Neural cell (in vitro differentiated cells): ENCODE measurements around the gene P3H2.

ENCODE experiments used
- EZH2 ChIP-seq: fragments of 200-600, 300-800 bp; shearing (Covaris generic), sonication (generic); IDR thresholded peaks from 2 replicates; pipeline ENCODE4 v1.6.1; 2014; ENCODE audit warnings: antibody characterized with exemption, low read length, borderline replicate concordance, mild to moderate bottlenecking; ENCODE audit not compliant: insufficient read depth, poor library complexity, severe bottlenecking
- MXI1 ChIP-seq: fragments of 450-650 bp; conservative IDR thresholded peaks from 2 replicates; pipeline ENCODE4 v1.6.1; 2014; ENCODE audit warnings: antibody characterized with exemption, mild to moderate bottlenecking; ENCODE audit not compliant: poor library complexity, severe bottlenecking
- POLR2AphosphoS5 ChIP-seq: IDR thresholded peaks from 2 replicates; pipeline ENCODE4 v1.6.1; 2012
- TAF1 ChIP-seq: IDR thresholded peaks from 2 replicates; pipeline ENCODE4 v1.6.1; 2012; ENCODE audit warnings: low read depth
- TF ChIP-seq, protein P1 (sequence below): IDR thresholded peaks from 2 replicates; pipeline ENCODE4 v1.6.1; 2012; ENCODE audit warnings: borderline replicate concordance
- TF ChIP-seq, protein P2 (sequence below): fragments of 450-650 bp; IDR thresholded peaks from 2 replicates; pipeline ENCODE4 v1.5.1; 2014; ENCODE audit warnings: antibody characterized with exemption, mild to moderate bottlenecking, moderate library complexity; ENCODE audit not compliant: poor library complexity, severe bottlenecking

GRCh38 chr3:190131329-190131728 lies 10.6 kb upstream of the P3H2 start:
- TF ChIP-seq, protein P1, sequence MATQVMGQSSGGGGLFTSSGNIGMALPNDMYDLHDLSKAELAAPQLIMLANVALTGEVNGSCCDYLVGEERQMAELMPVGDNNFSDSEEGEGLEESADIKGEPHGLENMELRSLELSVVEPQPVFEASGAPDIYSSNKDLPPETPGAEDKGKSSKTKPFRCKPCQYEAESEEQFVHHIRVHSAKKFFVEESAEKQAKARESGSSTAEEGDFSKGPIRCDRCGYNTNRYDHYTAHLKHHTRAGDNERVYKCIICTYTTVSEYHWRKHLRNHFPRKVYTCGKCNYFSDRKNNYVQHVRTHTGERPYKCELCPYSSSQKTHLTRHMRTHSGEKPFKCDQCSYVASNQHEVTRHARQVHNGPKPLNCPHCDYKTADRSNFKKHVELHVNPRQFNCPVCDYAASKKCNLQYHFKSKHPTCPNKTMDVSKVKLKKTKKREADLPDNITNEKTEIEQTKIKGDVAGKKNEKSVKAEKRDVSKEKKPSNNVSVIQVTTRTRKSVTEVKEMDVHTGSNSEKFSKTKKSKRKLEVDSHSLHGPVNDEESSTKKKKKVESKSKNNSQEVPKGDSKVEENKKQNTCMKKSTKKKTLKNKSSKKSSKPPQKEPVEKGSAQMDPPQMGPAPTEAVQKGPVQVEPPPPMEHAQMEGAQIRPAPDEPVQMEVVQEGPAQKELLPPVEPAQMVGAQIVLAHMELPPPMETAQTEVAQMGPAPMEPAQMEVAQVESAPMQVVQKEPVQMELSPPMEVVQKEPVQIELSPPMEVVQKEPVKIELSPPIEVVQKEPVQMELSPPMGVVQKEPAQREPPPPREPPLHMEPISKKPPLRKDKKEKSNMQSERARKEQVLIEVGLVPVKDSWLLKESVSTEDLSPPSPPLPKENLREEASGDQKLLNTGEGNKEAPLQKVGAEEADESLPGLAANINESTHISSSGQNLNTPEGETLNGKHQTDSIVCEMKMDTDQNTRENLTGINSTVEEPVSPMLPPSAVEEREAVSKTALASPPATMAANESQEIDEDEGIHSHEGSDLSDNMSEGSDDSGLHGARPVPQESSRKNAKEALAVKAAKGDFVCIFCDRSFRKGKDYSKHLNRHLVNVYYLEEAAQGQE = no peak
- TF ChIP-seq, protein P2, sequence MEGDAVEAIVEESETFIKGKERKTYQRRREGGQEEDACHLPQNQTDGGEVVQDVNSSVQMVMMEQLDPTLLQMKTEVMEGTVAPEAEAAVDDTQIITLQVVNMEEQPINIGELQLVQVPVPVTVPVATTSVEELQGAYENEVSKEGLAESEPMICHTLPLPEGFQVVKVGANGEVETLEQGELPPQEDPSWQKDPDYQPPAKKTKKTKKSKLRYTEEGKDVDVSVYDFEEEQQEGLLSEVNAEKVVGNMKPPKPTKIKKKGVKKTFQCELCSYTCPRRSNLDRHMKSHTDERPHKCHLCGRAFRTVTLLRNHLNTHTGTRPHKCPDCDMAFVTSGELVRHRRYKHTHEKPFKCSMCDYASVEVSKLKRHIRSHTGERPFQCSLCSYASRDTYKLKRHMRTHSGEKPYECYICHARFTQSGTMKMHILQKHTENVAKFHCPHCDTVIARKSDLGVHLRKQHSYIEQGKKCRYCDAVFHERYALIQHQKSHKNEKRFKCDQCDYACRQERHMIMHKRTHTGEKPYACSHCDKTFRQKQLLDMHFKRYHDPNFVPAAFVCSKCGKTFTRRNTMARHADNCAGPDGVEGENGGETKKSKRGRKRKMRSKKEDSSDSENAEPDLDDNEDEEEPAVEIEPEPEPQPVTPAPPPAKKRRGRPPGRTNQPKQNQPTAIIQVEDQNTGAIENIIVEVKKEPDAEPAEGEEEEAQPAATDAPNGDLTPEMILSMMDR = no peak
- TF ChIP-seq EZH2 (no peak), TAF1 (no peak), POLR2AphosphoS5 (no peak), MXI1 (no peak)
